IPS-18a (cell line): ENCODE results near the gene ESF1.

ENCODE experiments used
- H3K27ac ChIP-seq: one replicate; pipeline ENCODE4 v1.5.1; 2013; ENCODE audit warnings: low read length
- H3K27me3 ChIP-seq: one replicate; pipeline ENCODE4 v1.6.1; 2013; ENCODE audit warnings: mild to moderate bottlenecking, low read length; ENCODE audit not compliant: control insufficient read depth, insufficient read depth
- H3K36me3 ChIP-seq: one replicate; pipeline ENCODE4 v1.6.1; 2013; ENCODE audit warnings: low read depth, low read length; ENCODE audit not compliant: control insufficient read depth
- H3K4me1 ChIP-seq: one replicate; pipeline ENCODE4 v1.6.1; 2013; ENCODE audit warnings: low read depth, low read length; ENCODE audit not compliant: control insufficient read depth
- H3K4me3 ChIP-seq: one replicate; pipeline ENCODE4 v1.5.1; 2013; ENCODE audit warnings: low read length
- H3K9ac ChIP-seq: one replicate; pipeline ENCODE4 v1.6.1; 2013; ENCODE audit warnings: mild to moderate bottlenecking, low read length, moderate library complexity
- H3K9me3 ChIP-seq: one replicate; pipeline ENCODE4 v1.6.1; 2013; ENCODE audit warnings: low read depth, low read length; ENCODE audit not compliant: control insufficient read depth

Gene ESF1

GRCh38 chr20:13694420-13695150 lies 90.1 kb downstream of the ESF1 start:
- H3K4me1 ChIP-seq: no peaks in the 10 kb centered on the region

DNA sequence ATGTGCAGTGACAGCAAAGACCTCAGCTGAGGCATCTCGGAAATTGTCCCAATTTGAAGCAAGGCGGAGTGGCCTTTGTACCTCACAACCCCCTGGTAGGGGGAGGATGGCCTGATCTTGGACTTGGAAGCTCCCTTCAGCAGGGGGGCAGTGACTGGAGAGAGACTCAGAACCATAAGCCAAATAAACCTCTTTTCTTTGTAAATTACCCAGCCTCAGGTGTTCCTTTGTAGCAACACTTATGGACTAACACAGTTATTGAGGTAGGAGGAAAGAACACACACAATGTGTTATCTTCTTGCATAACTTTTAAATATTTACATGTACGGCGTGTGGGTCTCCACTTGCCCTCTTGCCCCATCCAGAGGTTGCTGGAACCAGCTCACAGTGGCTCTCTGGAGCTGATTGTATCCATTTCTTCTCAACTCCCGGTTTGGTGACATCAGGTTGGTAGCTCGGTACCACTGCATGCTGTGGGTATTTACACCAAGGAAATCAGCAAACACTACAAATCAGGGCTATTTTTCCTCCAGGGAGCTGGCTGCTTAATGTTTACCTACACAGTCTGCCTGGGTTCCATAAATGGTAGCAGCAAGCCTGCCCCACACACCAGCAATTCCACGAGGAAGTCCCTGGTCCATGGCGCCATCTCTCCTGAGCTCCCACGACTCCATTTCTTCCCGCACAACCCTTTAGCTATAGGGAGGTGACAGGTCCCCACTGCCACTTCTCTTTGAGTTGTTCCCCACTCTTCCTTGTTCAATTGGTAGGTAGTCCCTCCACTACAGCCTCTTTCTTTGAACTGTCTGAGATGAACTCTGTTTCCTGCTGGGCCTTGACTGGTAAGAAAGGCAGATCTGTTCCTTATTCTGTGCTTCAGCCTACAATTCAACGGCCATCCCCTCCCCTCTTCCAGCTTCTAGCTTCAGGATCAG lies 91.7 kb downstream of the ESF1 start:
- no peak overlapping the region for H3K9ac ChIP-seq
- no peaks in the 10 kb centered on the region for H3K27me3 ChIP-seq
- H3K4me3 ChIP-seq: no peak overlapping the region
- H3K9me3 ChIP-seq: no peaks in the 10 kb centered on the region
- no peaks in the 10 kb centered on the region for H3K36me3 ChIP-seq
- no peak overlapping the region for H3K27ac ChIP-seq
- H3K4me1 ChIP-seq: no peaks in the 10 kb centered on the region

More at GRCh38 chr20:13694420-13695150, 90.1 kb downstream of the ESF1 start:
- H3K27me3 ChIP-seq: no peaks in the 10 kb centered on the region
- H3K36me3 ChIP-seq: no peaks in the 10 kb centered on the region
- H3K9me3 ChIP-seq: no peaks in the 10 kb centered on the region
- H3K27ac ChIP-seq: no peak overlapping the region
- no peak overlapping the region for H3K4me3 ChIP-seq
- H3K9ac ChIP-seq: no peak overlapping the region

DNA sequence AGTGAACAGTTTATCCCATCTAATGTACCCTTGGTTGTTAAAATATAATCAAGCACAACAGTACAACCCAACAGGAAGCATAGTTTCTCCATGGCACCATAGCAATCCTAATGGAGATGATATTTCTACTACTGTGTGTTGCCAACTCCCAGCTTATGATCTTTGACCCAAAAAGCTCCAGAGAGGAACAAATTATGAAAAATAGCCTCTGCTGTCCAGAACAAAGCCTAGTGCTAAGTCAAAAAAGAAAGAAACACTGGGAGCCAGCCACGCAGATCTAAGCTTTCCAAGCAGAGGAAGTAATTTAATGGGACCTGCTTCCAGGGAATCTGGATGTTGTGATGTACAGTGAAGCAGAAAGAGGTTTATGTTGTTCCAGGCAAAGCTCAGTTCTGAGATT lies 93.8 kb downstream of the ESF1 start:
- no peaks in the 10 kb centered on the region for H3K36me3 ChIP-seq
- H3K27me3 ChIP-seq: no peaks in the 10 kb centered on the region
- no peak overlapping the region for H3K9ac ChIP-seq
- H3K9me3 ChIP-seq: no peaks in the 10 kb centered on the region
- H3K4me1 ChIP-seq: no peaks in the 10 kb centered on the region
- H3K27ac ChIP-seq: no peak overlapping the region
- H3K4me3 ChIP-seq: no peak overlapping the region

GRCh38 chr20:13687815-13688214 lies 96.9 kb downstream of the ESF1 start:
- Histone ChIP-seq H3K27ac (no peak overlapping the region), H3K9me3 (no peaks in the 10 kb centered on the region), H3K27me3 (no peaks in the 10 kb centered on the region), H3K4me1 (no peaks in the 10 kb centered on the region), H3K36me3 (no peaks in the 10 kb centered on the region), H3K9ac (no peak overlapping the region), H3K4me3 (no peak overlapping the region)

- Histone ChIP-seq H3K4me1 (no peaks in the 10 kb centered on the region), H3K36me3 (no peaks in the 10 kb centered on the region), H3K9me3 (no peaks in the 10 kb centered on the region), H3K27ac (no peak overlapping the region), H3K9ac (no peak overlapping the region), H3K4me3 (no peak overlapping the region), H3K27me3 (no peaks in the 10 kb centered on the region)
These were observed 99.1 kb downstream of the ESF1 start for GRCh38 chr20:13685623-13686022.

DNA sequence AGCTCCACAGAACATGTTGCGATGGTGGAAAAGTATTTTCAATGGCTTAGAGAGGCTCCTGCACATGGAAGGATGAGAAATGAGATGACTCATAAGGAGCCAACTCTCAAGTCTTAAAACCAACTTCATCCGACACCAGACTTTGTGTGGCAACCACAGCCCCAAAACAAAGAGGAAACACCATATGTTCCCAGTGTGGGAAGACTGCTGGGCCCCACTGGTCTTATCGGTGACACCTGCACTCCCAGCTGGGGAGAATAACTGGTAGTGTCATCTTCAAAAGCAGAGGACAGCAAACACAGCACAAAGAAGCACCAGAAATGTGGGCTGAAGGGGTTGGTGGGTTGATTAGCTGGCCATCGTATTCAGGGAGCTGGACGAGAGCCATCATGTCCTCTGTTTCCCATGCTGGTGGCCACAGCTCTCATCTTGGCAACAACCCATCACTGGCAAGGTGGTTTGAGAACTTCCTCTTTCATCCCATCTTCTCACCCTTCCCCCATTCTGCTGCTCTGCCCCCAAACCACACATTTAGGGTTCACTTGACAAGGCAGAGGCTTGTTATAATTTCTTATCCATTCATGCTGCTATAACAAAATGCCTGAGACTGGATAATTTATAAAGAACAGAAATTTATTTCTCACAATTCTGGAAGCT lies 100.0 kb downstream of the ESF1 start:
- Histone ChIP-seq H3K9ac (no peak overlapping the region), H3K9me3 (no peaks in the 10 kb centered on the region), H3K27ac (no peak overlapping the region), H3K4me3 (no peak overlapping the region), H3K36me3 (no peaks in the 10 kb centered on the region), H3K4me1 (no peaks in the 10 kb centered on the region), H3K27me3 (no peaks in the 10 kb centered on the region)

DNA sequence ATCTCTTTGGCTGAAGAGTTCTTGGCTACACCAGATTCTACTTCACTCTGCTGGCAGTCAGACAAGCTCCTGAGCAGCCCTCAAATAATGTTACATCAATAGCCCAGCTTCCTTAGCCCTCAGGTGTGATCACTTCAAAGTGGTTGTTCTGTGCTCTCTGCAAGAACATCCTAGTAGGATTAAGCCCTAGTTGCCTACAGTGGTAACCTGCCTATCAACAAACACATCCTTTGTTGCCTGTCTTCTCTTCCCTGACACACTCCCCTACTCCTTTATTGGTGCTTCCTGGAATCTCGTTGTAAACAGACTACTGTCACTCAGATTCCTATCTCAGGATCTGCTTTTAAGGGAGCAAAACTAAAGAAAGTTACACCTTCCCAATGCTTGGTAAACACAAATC lies 100.9 kb downstream of the ESF1 start:
- H3K36me3 ChIP-seq: no peaks in the 10 kb centered on the region
- H3K9me3 ChIP-seq: no peaks in the 10 kb centered on the region
- H3K27me3 ChIP-seq: no peaks in the 10 kb centered on the region
- no peak overlapping the region for H3K9ac ChIP-seq
- H3K4me1 ChIP-seq: no peaks in the 10 kb centered on the region
- no peak overlapping the region for H3K4me3 ChIP-seq
- no peak overlapping the region for H3K27ac ChIP-seq

- H3K27me3 ChIP-seq: no peaks in the 10 kb centered on the region
- no peaks in the 10 kb centered on the region for H3K9me3 ChIP-seq
- H3K9ac ChIP-seq: no peak overlapping the region
- H3K4me1 ChIP-seq: no peaks in the 10 kb centered on the region
- H3K27ac ChIP-seq: no peak overlapping the region
- H3K36me3 ChIP-seq: no peaks in the 10 kb centered on the region
- H3K4me3 ChIP-seq: no peak overlapping the region
These were observed 103.2 kb downstream of the ESF1 start for GRCh38 chr20:13681248-13682125.

DNA sequence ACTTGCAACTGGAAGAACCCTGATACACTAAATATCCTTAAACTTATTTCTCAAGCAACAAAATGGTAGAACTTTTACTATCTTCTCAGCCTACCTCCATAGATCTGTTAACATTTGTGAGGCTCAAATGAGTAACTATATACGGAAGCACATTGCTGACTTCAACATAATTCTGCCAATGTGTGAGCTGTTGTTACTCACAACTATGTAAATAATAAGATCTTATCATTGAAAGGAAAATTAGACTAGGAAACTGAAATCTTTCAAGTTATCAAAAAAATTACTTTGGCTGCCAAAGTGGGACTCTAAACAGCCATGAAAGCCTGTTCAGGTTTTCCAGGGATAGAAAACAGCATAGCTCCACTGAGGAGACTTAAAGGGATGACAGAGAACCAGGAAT lies 105.8 kb downstream of the ESF1 start:
- Histone ChIP-seq H3K9ac (no peak overlapping the region), H3K4me3 (no peak overlapping the region), H3K36me3 (no peaks in the 10 kb centered on the region), H3K27ac (no peak overlapping the region), H3K9me3 (no peaks in the 10 kb centered on the region), H3K27me3 (no peaks in the 10 kb centered on the region), H3K4me1 (no peaks in the 10 kb centered on the region)

GRCh38 chr20:13677241-13677640 lies 107.5 kb downstream of the ESF1 start:
- Histone ChIP-seq H3K27ac (no peak overlapping the region), H3K27me3 (no peaks in the 10 kb centered on the region), H3K9me3 (no peaks in the 10 kb centered on the region), H3K4me1 (no peaks in the 10 kb centered on the region), H3K9ac (no peak overlapping the region), H3K4me3 (no peak overlapping the region), H3K36me3 (no peaks in the 10 kb centered on the region)

- no peaks in the 10 kb centered on the region for H3K27me3 ChIP-seq
- no peaks in the 10 kb centered on the region for H3K4me1 ChIP-seq
- H3K36me3 ChIP-seq: no peaks in the 10 kb centered on the region
- no peaks in the 10 kb centered on the region for H3K9me3 ChIP-seq
- H3K27ac ChIP-seq: no peak overlapping the region
- no peak overlapping the region for H3K4me3 ChIP-seq
- H3K9ac ChIP-seq: no peak overlapping the region
These were observed 108.0 kb downstream of the ESF1 start for GRCh38 chr20:13676682-13677081.
